Thyroid gland (tissue), 4 donors: ENCODE measurements around the gene RAB8B.

ENCODE experiments used
- POLR2A ChIP-seq, 2 donors: fragments of 450-650 bp; IDR thresholded peaks; one replicate each; pipeline ENCODE4 v1.6.1; 2017; ENCODE audit warnings: antibody characterized with exemption in 2 of 2, mild to moderate bottlenecking in 2 of 2, moderate library complexity in 1 of 2
- TF ChIP-seq, protein P1 (sequence below), 6 experiments: fragments of 200-600 bp in 3 of 6; fragments of 450-650 bp in 3 of 6; sonication (generic) in 3 of 6; IDR thresholded peaks; one replicate each; pipeline ENCODE4 v1.5.1; 2016 to 2019; ENCODE audit warnings: antibody characterized with exemption in 6 of 6, mild to moderate bottlenecking in 2 of 6, inconsistent platforms in 1 of 6, moderate library complexity in 1 of 6

- peak in 1 of 2 donors; percentile 69 for TF ChIP-seq POLR2A (IDR thresholded peaks at IDR 0.05)
- TF ChIP-seq, protein P1, sequence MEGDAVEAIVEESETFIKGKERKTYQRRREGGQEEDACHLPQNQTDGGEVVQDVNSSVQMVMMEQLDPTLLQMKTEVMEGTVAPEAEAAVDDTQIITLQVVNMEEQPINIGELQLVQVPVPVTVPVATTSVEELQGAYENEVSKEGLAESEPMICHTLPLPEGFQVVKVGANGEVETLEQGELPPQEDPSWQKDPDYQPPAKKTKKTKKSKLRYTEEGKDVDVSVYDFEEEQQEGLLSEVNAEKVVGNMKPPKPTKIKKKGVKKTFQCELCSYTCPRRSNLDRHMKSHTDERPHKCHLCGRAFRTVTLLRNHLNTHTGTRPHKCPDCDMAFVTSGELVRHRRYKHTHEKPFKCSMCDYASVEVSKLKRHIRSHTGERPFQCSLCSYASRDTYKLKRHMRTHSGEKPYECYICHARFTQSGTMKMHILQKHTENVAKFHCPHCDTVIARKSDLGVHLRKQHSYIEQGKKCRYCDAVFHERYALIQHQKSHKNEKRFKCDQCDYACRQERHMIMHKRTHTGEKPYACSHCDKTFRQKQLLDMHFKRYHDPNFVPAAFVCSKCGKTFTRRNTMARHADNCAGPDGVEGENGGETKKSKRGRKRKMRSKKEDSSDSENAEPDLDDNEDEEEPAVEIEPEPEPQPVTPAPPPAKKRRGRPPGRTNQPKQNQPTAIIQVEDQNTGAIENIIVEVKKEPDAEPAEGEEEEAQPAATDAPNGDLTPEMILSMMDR (IDR thresholded peaks at IDR 0.05), result no peak
These were observed at the start of gene RAB8B for GRCh38 chr15:63188926-63189871.
